Thymus (tissue), 11 donors: ENCODE measurements around the gene CA6. TPM values are rescaled to one million over a fixed set of nuclear protein-coding genes. Genes with fewer than 3 reads are reported as not detected.
A peak's percentile ranks its signal among the peaks of the same experiment; 100 is the strongest.
"Not testable (repeated sequence)": the region's sequence is repeated elsewhere in the genome, so short reads cannot be mapped to it uniquely, and the experiment has no call there.

Source experiments
- DNase-seq, 9 donors: peaks; one replicate each; pipeline ENCODE4 v3.0.0-alpha.2; 2013; ENCODE audit warnings: low spot score in 9 of 9, low read depth in 6 of 9, missing footprints in 1 of 9
- H3K27ac ChIP-seq, 2 donors: one replicate each; pipeline ENCODE4 v1.5.1; 2013; ENCODE audit warnings: control low read depth in 1 of 2, low read depth in 1 of 2, low read length in 1 of 2, mild to moderate bottlenecking in 1 of 2, moderate library complexity in 1 of 2
- H3K27me3 ChIP-seq, 2 donors: one replicate each; pipeline ENCODE4 v1.5.1; 2013; ENCODE audit warnings: low read length in 1 of 2; ENCODE audit not compliant: control insufficient read depth in 2 of 2, insufficient read depth in 1 of 2
- H3K36me3 ChIP-seq, 2 donors: one replicate each; pipeline ENCODE4 v1.5.1; 2013; ENCODE audit warnings: low read length in 1 of 2, mild to moderate bottlenecking in 1 of 2, moderate library complexity in 1 of 2; ENCODE audit not compliant: control insufficient read depth in 2 of 2, insufficient read depth in 2 of 2
- H3K4me1 ChIP-seq, 2 donors: one replicate each; pipeline ENCODE4 v1.5.1; 2013; ENCODE audit warnings: low read length in 2 of 2; ENCODE audit not compliant: control insufficient read depth in 2 of 2, insufficient read depth in 2 of 2
- H3K4me3 ChIP-seq, 2 donors: one replicate each; pipeline ENCODE4 v1.5.1; 2013; ENCODE audit warnings: low read length in 2 of 2, control low read depth in 1 of 2, mild to moderate bottlenecking in 1 of 2
- H3K9me3 ChIP-seq, 2 donors: one replicate each; pipeline ENCODE4 v1.5.1; 2013; ENCODE audit warnings: low read length in 1 of 2, mild to moderate bottlenecking in 1 of 2; ENCODE audit not compliant: control insufficient read depth in 2 of 2, insufficient read depth in 1 of 2
- WGBS: extraction: QIAGEN DNeasy Blood & Tissue Kit; methylation state at CpG from one replicate; pipeline ENCODE4 v1.1.7; 2013; 5-methylcytosine and 5-hydroxymethylcytosine counted together
- polyA plus RNA-seq: library from polyadenylated mRNA; stranded (reverse); fragments of 200-250 nt; gene quantifications from one replicate; pipeline ENCODE4 v1.2.3, GENCODE V29; 2013
- total RNA-seq: library from RNA; stranded (reverse); fragments of 120-200 nt; gene quantifications from one replicate; pipeline ENCODE4 v1.2.4, GENCODE V29; 2013
- donor health status: healthy.

CA6 gene
- total and polyA plus RNA-seq, 2 donors: 0.37 to 1.5 TPM

DNA sequence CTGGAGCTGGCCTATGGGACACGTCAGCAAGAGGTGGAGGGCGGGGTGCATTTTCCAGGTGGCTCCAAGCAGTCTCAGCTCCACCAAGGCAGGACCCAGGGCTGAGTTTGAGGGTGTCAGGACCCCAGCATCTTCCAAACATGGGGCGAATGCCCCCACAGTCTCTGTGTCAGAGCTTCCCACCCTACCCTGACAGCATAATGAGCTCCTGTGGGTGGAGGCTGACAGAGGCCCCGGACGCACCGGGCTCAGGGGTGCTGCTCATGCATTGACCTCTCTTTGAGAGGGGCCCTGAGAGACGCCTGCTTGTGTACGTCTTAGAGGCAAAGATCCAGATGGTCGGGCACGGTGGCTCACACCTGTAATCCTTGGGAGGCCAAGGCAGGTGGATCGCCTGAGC, 43.4 kb downstream of the CA6 start:
- Histone ChIP-seq H3K4me3 (no peak overlapping the region), H3K36me3 (no peaks in the 10 kb centered on the region), H3K27ac (no peak overlapping the region), H3K9me3 (peaks cover 0 to 6% of the 10 kb centered on the region in 2 donors), H3K4me1 (peaks cover 4 to 20% of the 10 kb centered on the region in 2 donors), H3K27me3 (no peaks in the 10 kb centered on the region)
- 98% methylated on average over 11 of the region's 11 CpGs for WGBS
- no peak for DNase-seq

DNA sequence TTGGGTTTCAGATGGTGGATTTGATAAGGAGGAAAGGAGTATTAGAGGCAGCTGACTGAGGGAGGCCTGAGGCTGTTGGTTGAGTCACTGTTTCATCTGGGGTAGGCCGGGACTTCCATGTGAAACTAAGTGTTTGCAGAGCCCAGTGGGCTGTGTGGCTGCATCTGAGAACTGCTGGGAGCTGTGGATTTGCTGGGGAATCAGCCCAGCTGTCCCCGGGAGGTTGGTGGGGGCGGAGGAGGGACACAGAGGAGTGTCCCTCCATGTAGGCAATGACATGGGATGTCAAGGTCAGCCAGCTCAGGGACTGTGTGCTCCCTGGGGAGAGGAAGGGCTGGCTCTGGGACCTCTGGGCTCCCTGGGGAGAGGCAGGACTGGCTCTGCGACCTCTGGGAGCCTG, 44.2 kb downstream of the CA6 start:
- Histone ChIP-seq H3K36me3 (no peaks in the 10 kb centered on the region), H3K27me3 (no peaks in the 10 kb centered on the region), H3K9me3 (peaks cover 0 to 6% of the 10 kb centered on the region in 2 donors), H3K4me3 (no peak overlapping the region), H3K4me1 (peaks cover 4 to 20% of the 10 kb centered on the region in 2 donors), H3K27ac (no peak overlapping the region)
- DNase-seq: no peak
- 96% methylated on average over 4 of the region's 4 CpGs for WGBS

DNA sequence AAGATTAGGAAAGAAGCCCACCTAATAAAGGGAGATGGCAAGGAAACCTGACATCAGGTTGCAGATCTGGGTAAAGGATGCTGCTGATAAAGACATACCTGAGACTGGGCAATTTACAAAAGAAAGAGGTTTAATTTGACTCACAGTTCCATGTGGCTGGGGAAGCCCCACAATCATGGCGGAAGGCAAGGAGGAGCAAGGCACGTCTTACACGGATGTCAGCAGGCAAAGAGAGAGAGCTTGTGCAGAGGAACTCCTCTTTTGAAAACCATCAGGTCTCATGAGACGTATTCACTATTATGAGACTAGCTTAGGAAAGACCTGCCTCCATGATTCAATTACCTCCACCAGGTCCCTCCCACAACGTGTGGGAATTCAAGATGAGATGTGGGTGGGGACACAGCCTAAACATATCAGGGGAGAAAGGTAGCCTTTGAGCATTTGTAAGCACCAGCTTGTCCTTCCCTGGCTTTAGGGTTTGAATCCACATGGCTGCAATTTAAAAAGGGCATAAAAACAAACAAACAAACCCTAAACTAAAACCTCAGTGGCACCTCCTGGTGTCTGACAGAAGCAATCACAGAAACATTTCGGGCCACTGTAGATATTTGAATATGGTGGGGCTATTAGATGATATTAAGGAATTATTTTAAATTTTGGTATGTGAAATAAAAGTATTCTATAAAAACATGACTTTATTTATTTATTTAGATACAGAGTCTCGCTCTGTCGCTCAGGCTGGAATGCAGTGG, 47.4 kb downstream of the CA6 start:
- Histone ChIP-seq H3K27ac (no peak overlapping the region), H3K4me1 (peaks cover 0 to 2% of the 10 kb centered on the region in 2 donors)
- WGBS: 98% methylated on average over 8 of the region's 8 CpGs

DNA sequence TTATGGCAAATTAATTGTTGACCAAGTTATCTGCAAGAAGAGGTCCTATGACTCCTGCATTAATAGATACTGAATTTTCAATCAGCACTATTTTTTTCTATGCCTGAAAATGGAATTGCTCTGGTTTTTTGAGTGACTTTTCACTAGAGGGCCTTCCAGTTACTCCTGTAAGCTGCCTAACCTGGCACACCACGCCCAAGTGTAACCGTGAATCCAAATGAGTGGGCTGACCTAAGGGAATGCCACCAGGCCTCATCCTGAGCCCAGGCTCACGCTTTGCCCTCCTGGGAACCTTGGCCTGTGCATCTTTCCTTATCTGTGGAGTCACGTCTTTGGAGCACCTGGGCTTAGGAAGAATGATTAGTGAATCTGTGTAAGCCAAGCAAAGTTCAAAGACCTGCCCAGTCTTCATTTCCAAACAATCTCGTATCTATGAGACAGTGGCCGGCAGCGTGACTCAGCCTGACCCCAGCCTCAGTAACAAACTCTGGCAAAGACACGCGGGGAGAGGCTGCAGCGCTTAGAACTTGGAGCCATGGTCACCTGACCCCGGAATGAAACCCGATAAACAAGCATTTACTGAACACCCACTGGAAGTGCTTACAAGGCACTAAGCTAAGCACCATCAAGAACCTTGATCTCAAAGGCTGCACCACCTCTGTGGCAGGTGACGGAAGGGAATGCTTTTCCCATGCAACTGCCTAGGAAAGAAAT, 48.5 kb downstream of the CA6 start:
- H3K27ac ChIP-seq, H3K27me3 ChIP-seq, H3K4me3 ChIP-seq, H3K36me3 ChIP-seq, DNase-seq, H3K4me1 ChIP-seq, H3K9me3 ChIP-seq: not testable (repeated sequence)
- 92% methylated on average over 12 of the region's 13 CpGs for WGBS

More for the DNA sequence above, 47.4 kb downstream of the CA6 start:
- no peaks in the 10 kb centered on the region for H3K9me3 ChIP-seq
- H3K4me3 ChIP-seq: no peak overlapping the region
- DNase-seq: no peak
- no peaks in the 10 kb centered on the region for H3K36me3 ChIP-seq
- H3K27me3 ChIP-seq: no peaks in the 10 kb centered on the region

DNA sequence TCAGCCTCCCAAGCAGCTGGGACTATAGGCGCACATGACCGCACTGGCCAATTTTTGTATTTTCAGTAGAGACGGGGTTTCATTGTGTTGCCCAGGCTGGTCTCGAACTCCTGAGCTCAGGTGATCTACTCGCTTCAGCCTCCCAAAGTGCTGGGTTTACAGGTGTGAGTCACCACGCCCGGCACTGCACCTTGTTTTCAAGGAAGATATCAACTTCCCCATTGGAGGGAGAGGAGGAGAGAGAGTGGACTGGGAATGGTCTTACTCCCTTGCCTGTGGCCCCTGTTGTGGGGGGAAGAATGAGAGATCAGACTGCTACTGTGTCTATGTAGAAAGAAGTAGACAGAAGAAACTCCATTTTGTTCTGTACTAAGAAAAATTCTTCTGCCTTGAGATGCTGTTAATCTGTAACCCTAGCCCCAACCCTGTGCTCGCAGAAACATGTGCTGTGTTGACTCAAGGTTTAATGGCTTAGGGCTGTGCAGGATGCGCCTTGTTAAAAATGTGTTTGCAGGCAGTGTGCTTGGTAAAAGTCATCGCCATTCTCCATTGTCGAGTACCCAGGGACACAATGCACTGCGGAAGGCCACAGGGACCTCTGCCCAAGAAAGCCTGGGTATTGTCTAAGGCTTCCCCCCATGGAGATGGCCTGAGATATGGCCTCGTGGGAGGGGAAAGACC, 56.0 kb downstream of the CA6 start:
- H3K4me3 ChIP-seq, H3K9me3 ChIP-seq, H3K27ac ChIP-seq, DNase-seq, H3K27me3 ChIP-seq, H3K36me3 ChIP-seq: not testable (repeated sequence)
- WGBS: 97% methylated on average over 13 of the region's 13 CpGs
- peaks cover 0 to 12% of the 10 kb centered on the region in 2 donors for H3K4me1 ChIP-seq

DNA sequence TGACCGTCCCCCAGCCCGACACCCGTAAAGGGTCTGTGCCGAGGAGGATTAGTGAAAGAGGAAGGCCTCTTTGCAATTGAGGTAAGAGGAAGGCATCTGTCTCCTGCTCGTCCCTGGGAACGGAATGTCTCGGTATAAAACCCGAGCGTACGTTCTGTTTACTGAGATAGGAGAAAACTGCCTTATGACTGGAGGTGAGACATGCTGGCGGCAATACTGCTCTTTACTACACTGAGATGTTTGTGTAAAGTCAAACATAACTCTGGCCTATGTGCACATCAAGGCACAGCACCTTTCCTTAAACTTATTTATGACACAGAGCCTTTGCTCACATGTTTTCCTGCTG, 56.5 kb downstream of the CA6 start:
- H3K36me3 ChIP-seq, H3K9me3 ChIP-seq, H3K27ac ChIP-seq, H3K27me3 ChIP-seq, DNase-seq, H3K4me3 ChIP-seq: not testable (repeated sequence)
- 96% methylated on average over 11 of the region's 11 CpGs for WGBS
- H3K4me1 ChIP-seq: peaks cover 0 to 12% of the 10 kb centered on the region in 2 donors

DNA sequence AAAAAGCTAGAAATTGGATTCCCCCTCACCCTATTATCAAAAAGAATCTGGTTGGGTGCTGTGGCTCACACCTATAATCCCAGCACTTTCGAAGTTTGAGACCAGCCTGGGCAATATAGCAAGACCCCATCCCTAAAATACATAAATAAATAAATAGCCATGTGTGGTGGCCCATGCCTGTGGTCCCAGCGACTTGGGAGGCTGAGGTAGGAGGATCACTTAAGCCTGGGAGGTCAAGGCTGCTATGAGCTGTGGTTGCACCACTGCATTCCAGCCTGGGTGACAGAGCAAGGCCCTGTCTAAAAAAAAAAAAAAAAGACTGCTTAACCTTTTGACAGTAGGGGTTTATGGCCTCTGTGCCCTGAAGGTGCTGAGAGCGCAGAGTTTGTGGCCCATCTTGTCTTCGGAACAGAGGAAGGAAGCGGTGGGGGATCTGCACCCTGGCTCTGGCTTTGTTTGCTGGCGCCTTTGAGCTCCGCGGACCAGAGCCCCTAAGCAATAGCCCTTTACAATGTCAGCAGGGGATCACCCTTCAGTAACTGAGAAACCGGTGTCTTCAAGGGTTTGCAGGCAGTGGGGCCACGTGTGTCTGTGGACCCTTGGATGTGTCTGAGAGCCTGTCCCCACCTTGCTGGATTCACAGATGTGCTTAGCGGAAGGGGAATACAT, 58.5 kb downstream of the CA6 start:
- peak overlapping the region in 1 of 2 donors; percentile 9 for H3K27ac ChIP-seq
- peaks cover 0 to 12% of the 10 kb centered on the region in 2 donors for H3K4me1 ChIP-seq
- no peaks in the 10 kb centered on the region for H3K27me3 ChIP-seq
- peak in 2 of 9 donors; percentile 27 to 43 for DNase-seq
- no peaks in the 10 kb centered on the region for H3K36me3 ChIP-seq
- H3K9me3 ChIP-seq: no peaks in the 10 kb centered on the region
- 45% methylated on average over 11 of the region's 11 CpGs for WGBS
- no peak overlapping the region for H3K4me3 ChIP-seq

DNA sequence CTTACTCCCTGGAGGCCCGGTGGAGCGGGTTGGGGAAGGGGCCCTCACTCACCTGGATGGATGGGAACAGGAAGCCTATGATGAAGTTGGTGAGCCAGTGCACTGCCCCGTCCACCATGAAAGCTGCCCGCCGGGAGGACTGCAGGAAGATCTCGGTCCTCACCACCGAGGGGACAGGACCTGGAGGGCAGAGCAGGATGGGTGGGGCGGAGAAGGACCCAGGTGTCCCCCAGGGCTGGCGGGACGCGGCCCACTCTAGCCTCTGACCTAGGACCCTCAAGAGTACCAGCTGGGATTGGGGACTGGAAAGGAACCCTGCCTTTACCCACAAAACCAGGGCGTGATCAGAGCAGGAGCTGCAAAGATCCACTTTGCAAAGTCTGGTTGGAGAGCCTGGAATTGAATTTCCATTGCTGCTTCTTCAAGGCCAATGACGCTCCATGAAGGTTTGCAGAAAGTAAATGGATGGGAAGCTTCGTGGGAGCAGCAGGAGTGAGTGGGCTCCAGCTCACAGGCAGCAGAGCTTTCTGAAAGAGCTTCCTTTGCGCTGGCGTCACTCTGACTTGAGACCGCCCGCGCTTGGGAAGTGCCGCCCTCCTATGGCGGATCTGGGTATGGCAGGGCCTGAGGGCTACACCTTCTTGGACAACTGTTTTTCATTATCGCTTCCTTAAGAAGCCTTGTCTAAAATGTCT, 59.2 kb downstream of the CA6 start:
- H3K4me3 ChIP-seq: no peak overlapping the region
- peaks cover 0 to 12% of the 10 kb centered on the region in 2 donors for H3K4me1 ChIP-seq
- H3K9me3 ChIP-seq: no peaks in the 10 kb centered on the region
- WGBS: 58% methylated on average over 22 of the region's 22 CpGs
- no peak overlapping the region for H3K27ac ChIP-seq
- DNase-seq: peak in 8 of 9 donors; percentile 40 to 85 (median 64)
- no peaks in the 10 kb centered on the region for H3K27me3 ChIP-seq
- H3K36me3 ChIP-seq: no peaks in the 10 kb centered on the region
